GM18870 (cell line): ENCODE data around the gene GSDMA.
"Not testable (repeated sequence)": the region's sequence is repeated elsewhere in the genome, so short reads cannot be mapped to it uniquely, and the experiment has no call there.

ENCODE experiments used
- ATAC-seq: cut with Tn5 transposase; IDR thresholded peaks from one replicate; pipeline ENCODE4 v1.9.1; 2021; ENCODE audit warnings: moderate library complexity; ENCODE audit not compliant: unreplicated experiment

The GSDMA gene

DNA sequence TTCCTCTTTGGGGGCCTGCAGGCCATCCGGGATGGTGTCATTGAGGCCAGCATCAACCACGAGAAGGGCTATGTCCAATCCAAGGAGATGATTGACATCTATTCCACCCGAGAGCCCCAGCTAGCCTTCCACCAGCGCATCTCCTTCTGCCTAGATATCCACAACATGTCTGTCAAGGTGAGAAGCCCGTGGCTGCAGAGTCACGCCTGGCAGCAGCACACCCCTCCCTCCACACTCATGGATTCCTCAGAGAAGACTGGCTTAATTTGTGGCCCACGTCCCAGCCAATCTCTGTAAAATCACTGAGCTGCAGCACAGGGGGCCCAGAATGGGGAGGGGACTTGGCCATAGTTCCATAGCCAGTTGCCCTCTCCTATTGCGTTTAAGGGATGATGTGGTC lies 33.4 kb downstream of the GSDMA start:
- no peak for ATAC-seq

DNA sequence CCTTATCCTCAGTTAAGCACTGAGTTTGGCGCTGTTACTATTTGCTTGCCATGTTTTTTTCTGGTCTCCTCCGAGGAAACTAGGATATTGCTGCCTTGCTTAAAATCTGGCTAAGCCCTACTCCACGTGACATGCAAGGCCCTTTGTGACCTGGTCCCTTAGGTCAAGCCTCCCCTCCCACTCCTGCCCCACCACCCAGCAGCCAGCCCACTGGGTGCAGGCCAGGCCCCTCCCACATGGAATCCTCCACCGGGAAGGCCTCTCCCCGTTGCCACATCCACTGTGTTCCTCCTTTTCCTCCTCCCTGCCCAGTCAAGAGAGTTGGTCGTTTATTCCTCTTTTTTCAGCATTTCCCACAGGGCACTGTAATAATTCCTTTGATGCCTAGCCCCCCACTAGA lies 34.0 kb downstream of the GSDMA start:
- ATAC-seq: no peak

DNA sequence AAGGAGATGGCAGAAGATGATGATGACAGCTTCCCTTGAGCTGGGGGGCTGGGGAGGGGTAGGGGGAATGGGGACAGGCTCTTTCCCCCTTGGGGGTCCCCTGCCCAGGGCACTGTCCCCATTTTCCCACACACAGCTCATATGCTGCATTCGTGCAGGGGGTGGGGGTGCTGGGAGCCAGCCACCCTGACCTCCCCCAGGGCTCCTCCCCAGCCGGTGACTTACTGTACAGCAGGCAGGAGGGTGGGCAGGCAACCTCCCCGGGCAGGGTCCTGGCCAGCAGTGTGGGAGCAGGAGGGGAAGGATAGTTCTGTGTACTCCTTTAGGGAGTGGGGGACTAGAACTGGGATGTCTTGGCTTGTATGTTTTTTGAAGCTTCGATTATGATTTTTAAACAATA lies 34.7 kb downstream of the GSDMA start:
- no peak for ATAC-seq

DNA sequence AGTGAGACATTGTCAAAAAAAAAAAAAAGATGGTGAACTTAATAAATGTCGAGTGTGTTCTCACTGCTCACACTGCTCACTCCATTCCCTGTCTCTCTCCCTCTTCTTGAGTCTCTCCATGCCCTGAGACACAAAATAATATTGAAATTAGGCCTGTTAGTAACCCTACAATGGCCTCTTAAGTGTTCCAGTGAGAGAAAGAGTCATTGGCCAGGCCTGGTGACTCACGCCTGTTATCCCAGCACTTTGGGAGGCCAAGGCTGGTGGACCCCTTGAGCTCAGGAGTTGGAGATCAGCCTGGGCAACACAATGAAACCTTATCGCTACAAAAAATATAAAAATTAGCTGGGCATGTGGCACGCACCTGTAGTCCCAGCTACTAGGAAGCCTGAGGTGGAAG lies 36.3 kb downstream of the GSDMA start:
- no peak for ATAC-seq

DNA sequence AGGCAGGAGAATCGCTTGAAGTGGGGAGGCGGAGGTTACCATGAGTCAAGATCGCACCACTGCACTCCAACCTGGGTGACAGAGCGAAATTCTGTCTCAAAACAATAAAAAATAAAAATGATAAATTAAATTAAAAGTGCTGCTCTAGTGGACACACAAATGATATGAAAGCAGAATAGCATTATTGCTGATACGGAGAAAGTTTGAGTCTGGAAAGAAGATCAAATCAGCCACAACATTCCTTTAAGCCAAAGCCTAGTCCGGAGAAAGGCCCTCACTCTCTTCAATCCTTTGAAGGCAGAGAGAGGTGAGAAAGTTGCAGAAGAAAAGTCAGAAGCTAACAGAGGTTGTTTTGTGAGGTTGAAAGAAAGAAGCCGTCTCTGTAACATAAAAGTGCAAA lies 37.4 kb downstream of the GSDMA start:
- ATAC-seq: no peak

GRCh38 chr17:40001335-40001734 lies 38.5 kb downstream of the GSDMA start:
- ATAC-seq: not testable (repeated sequence)

DNA sequence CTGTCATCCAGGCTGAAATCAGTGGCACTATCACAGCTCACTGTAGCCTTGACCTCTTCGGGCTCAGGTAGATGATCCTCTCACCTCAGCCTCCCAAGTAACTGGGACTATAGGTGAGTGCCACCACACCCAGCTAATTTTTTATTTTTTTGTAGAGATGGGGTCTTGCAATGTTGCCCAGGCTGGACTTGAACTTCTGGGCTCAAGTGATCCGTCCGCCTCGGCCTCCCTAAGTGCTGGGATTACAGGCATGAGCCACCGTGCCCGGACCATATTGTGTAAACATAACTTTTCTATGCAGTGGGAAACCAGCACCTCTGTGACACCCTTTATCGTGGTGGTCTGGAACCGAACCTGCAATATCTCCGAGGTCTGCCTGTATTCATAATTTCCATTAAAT lies 41.3 kb downstream of the GSDMA start:
- ATAC-seq: no peak

- no peak for ATAC-seq
Observed at GRCh38 chr17:40004712-40005111, 41.9 kb downstream of the GSDMA start.

DNA sequence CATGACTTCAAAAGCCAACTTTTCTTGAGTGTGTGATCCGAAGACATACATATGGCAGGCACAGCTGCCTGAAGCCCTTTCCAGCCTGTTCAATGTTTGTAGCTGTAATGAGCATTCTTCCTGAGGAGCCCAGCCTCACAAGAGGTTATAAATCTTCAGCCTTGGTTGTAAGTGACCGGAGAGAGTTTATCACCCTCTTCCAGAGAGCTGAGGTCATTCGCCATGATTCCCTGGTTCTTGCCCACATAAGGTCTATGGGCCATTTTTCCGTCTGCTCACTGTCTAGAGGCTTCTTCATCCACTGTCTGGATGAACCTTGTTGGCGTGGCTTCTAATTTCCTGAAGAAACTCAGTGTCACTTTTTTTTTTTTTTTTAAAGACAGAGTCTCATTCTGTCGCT lies 42.7 kb downstream of the GSDMA start:
- no peak for ATAC-seq

GRCh38 chr17:40010946-40011500 lies 48.2 kb downstream of the GSDMA start:
- ATAC-seq: not testable (repeated sequence)

DNA sequence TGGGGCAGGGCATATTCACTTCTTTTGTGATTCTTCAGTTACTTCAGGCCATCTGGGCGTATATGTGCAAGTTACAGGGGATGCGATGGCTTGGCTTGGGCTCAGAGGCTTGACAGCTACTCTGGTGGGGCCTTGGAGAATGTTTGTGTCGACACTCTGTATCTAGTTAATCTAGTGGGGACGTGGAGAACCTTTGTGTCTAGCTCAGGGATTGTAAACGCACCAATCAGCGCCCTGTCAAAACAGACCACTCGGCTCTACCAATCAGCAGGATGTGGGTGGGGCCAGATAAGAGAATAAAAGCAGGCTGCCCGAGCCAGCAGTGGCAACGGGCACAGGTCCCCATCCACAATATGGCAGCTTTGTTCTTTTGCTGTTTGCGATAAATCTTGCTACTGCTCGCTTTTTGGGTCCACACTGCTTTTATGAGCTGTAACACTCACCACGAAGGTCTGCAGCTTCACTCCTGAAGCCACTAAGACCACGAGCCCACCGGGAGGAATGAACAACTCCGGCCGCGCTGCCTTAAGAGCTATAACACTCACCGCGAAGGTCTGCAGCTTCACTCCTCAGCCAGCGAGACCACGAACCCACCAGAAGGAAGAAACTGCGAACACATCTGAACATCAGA lies 49.3 kb downstream of the GSDMA start:
- not testable (repeated sequence) for ATAC-seq

DNA sequence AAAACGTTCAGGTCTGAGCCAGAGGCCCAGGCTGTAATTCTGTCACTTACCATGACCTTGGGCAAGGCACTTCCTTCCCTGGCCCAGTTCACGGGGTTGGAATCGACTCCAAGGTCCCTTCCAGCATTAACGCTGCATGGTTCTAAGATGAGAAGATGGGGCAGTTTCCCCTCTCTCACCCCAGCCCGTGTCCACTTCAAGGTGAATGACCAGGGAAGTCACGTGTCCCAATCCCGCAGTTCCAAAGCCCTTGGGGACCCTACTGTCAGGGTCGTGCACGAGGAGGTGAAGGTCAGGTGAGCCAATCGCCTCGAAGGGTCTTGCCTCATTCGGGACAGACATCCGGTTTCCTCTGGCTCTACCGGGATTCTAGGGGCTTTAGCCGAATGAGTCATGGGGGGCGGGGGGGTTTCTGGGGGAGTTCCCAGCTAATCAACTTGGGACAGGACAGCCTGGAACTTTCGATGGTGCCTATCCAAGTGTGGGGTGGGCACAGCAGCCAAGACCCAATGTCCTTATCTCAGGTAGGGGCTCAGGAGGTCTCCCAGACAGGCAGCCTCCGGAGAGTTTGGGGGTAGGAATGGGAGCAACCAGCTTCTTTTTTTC lies 51.7 kb downstream of the GSDMA start:
- ATAC-seq: no peak

DNA sequence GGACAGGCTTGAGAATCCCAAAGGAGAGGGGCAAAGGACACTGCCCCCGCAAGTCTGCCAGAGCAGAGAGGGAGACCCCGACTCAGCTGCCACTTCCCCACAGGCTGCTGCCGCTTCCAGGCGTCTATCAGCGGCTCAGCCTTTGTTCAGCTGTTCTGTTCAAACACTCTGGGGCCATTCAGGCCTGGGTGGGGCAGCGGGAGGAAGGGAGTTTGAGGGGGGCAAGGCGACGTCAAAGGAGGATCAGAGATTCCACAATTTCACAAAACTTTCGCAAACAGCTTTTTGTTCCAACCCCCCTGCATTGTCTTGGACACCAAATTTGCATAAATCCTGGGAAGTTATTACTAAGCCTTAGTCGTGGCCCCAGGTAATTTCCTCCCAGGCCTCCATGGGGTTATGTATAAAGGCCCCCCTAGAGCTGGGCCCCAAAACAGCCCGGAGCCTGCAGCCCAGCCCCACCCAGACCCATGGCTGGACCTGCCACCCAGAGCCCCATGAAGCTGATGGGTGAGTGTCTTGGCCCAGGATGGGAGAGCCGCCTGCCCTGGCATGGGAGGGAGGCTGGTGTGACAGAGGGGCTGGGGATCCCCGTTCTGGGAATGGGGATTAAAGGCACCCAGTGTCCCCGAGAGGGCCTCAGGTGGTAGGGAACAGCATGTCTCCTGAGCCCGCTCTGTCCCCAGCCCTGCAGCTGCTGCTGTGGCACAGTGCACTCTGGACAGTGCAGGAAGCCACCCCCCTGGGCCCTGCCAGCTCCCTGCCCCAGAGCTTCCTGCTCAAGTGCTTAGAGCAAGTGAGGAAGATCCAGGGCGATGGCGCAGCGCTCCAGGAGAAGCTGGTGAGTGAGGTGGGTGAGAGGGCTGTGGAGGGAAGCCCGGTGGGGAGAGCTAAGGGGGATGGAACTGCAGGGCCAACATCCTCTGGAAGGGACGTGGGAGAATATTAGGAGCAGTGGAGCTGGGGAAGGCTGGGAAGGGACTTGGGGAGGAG lies 52.5 kb downstream of the GSDMA start, which contains the start of gene CSF3:
Gene CSF3, plus strand, starts transcription at position 436 of the 993 bp plus-strand sequence. Its CDS starts 35 bp downstream, at position 471.
- no peak for ATAC-seq

GRCh38 chr17:40015998-40016985 lies 53.5 kb downstream of the GSDMA start:
- no peak for ATAC-seq

DNA sequence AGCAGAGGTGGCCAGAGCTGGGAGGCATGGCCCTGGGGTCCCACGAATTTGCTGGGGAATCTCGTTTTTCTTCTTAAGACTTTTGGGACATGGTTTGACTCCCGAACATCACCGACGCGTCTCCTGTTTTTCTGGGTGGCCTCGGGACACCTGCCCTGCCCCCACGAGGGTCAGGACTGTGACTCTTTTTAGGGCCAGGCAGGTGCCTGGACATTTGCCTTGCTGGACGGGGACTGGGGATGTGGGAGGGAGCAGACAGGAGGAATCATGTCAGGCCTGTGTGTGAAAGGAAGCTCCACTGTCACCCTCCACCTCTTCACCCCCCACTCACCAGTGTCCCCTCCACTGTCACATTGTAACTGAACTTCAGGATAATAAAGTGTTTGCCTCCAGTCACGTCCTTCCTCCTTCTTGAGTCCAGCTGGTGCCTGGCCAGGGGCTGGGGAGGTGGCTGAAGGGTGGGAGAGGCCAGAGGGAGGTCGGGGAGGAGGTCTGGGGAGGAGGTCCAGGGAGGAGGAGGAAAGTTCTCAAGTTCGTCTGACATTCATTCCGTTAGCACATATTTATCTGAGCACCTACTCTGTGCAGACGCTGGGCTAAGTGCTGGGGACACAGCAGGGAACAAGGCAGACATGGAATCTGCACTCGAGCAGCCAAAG lies 54.7 kb downstream of the GSDMA start:
- no peak for ATAC-seq

DNA sequence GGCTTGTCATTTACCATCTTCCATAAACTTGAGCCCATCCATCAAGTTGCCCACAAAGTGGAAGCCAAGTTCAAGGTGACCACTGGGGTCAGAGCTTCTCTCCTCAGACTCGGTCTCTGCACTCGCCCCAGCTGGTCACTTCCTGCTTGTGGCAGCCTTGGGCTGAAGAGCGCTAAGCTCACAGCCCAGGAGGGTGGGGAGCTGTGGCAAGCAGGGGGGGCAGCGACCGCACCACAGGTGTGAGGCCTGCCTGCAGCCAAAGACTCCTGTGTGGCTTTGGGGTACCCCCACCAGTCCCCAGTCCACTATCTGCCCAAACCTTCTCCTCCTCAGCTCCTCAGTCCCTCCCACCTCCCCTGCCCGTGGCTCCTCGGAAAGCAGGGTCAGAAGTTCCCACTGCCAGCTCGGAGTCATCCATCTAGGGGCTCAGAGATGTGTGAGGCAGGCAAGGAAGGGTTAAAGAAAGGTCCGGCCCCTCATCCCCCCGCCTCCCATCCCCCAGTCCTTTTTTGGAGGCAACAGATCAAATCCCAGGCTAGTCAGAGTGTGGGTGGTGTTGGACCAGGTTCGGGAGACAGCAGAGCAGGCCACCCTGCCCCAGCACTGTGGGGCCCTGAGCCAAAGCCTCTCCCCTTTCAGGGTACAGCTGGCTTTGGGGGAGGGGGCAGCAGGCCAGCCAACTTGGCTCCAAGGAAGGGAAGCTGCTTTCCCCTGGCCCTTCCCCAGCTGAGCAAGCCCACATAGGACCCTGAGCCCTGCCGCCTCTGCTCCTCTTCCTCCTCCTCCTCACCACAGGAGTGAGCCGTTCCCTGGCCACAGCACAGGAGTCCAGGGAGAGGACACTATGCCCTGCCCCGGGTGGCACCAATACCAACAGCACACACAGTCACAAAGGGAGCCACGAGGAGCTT lies 55.7 kb downstream of the GSDMA start:
- ATAC-seq: no peak

- ATAC-seq: no peak
Observed at GRCh38 chr17:40019140-40019991, 56.6 kb downstream of the GSDMA start.

GRCh38 chr17:40020146-40020545 lies 57.3 kb downstream of the GSDMA start:
- no peak for ATAC-seq
